Measurements from ENCODE around the gene SLC11A1. TPM values are rescaled to one million over a fixed set of nuclear protein-coding genes. Genes with fewer than 3 reads are reported as not detected.

SLC11A1 gene
- total RNA-seq, 1 donor from 2014 or later = 0.34 TPM

DNA sequence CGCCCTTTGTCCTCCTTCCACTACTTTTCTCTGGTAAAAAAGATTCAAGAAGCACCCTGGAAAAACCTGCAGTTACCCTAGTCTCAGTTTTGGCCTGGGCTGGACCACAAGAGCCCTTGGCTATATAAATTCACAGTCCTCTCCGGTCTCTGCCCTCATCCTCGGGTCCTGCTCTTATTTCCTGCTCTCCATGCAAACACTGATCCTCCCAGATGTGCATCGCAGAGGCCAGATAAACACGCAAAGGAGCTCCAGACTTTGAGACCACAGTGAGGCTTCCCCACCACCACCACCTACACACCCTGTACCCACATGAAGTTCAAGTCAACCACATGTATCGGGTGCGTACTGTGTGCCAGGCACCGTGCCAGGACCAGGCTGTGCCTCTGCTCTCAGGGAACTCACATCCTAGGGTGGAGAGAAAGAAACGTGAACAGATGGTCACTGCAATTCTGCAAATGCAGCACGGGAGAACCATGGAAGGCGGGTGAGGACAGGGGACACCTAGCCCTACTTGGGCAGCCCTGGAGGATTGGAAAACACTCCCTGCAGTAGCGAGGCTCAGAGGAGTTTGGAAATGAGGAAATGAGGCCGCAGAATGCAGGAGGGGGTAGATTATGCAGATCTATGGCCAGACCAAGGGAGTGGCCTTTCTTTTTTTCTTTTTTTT lies 25.0 kb downstream of the SLC11A1 start:
- TF ChIP-seq, protein P1, sequence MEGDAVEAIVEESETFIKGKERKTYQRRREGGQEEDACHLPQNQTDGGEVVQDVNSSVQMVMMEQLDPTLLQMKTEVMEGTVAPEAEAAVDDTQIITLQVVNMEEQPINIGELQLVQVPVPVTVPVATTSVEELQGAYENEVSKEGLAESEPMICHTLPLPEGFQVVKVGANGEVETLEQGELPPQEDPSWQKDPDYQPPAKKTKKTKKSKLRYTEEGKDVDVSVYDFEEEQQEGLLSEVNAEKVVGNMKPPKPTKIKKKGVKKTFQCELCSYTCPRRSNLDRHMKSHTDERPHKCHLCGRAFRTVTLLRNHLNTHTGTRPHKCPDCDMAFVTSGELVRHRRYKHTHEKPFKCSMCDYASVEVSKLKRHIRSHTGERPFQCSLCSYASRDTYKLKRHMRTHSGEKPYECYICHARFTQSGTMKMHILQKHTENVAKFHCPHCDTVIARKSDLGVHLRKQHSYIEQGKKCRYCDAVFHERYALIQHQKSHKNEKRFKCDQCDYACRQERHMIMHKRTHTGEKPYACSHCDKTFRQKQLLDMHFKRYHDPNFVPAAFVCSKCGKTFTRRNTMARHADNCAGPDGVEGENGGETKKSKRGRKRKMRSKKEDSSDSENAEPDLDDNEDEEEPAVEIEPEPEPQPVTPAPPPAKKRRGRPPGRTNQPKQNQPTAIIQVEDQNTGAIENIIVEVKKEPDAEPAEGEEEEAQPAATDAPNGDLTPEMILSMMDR (IDR thresholded peaks at IDR 0.05; ENCODE audit: unreplicated experiment) = no peak
- Mint-ChIP-seq H3K27ac (peak overlapping the region; percentile 92), H3K9me3 (ENCODE audit: low read depth) (no peaks in the 10 kb centered on the region), H3K27me3 (no peaks in the 10 kb centered on the region), H3K36me3 (ENCODE audit: insufficient read depth) (peaks cover 3% of the 10 kb centered on the region), H3K4me3 (ENCODE audit: low read depth) (peak overlapping the region; percentile 75), H3K4me1 (ENCODE audit: low read depth) (peaks cover 13% of the 10 kb centered on the region)
- no peak for DNase-seq (ENCODE audit: low spot score, unreplicated experiment)

DNA sequence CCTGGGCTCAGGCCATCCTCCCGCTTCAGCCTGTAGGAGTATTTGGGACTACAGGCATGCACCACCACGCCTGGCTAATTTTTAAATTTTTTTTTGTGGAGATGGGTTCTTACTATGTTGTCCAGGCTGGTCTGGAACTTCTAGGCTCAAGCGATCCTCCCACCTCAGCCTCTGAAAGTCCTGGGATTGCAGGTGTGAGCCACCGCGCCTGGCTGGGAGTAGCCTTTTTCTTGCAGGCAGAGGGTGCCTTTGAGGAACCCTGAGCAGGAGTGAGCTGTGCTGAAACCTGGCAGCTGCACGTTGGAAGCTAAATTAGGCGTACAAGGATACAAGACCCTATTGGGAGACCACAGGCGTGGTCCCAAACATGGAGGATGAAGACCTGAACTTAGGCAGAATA lies 25.6 kb downstream of the SLC11A1 start:
- H3K4me3 Mint-ChIP-seq (ENCODE audit: low read depth) = no peak overlapping the region
- DNase-seq (ENCODE audit: low spot score, unreplicated experiment) = no peak
- H3K9me3 Mint-ChIP-seq (ENCODE audit: low read depth) = no peaks in the 10 kb centered on the region
- no peaks in the 10 kb centered on the region for H3K27me3 Mint-ChIP-seq
- H3K27ac Mint-ChIP-seq = no peak overlapping the region
- peaks cover 3% of the 10 kb centered on the region for H3K36me3 Mint-ChIP-seq (ENCODE audit: insufficient read depth)
- H3K4me1 Mint-ChIP-seq (ENCODE audit: low read depth) = peaks cover 13% of the 10 kb centered on the region
- TF ChIP-seq, protein P1 (IDR thresholded peaks at IDR 0.05; ENCODE audit: unreplicated experiment) = no peak

DNA sequence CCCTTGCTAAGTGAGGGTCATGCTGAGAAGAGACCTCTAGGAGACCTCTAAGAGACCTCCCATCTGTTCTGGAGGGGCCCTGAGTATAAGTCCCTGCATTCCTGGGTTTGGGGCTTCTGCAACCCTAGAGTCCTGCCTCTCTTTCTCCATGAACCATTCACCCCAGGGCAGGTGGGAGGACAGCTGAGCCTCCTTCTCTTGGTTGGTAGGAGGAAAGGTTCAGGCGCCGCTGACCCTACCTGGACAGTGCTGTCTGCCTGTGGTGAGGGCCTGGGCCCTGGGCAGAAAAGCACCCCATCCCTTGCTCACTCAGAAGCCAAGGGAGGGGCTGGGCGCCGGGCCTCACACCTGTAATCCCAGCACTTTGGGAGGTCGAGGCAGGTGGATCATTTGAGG lies 36.2 kb downstream of the SLC11A1 start:
- TF ChIP-seq, protein P1 (IDR thresholded peaks at IDR 0.05; ENCODE audit: unreplicated experiment) = no peak
- H3K9me3 Mint-ChIP-seq (ENCODE audit: low read depth) = no peaks in the 10 kb centered on the region

DNA sequence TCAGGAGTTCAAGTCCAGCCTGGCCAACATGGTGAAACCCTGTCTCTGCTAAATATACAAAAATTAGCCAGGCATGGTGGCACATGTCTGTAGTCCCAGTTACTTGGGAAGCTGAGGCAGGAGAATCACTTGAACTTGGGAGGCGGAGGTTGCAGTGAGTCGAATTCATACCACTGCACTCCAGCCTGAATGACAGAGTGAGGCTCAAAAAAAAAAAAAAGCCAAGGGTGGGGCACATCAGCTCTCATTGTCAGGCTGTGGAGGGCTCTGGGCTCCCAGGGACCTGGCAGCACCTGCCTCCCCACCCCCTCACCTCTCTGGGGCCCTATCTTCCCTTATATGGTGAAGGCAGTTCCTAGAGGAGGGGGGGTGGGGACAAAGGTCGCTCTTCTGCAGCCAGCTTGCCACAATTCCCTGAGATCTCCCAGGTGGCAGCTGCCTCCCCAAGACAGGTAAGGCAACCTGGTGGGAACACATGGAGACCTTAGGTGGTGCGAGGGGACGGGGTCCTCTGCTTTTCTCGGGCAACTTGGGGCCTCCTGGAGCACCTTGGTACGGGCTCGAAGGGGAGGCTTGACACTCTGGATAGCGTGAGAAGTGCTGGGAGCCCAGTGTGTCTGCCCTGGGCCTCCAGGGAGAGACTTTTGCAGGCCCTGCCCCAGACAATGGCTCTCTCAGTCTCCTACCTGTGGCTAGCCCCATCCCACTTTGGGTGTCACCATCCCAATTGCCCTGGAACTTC lies 36.8 kb downstream of the SLC11A1 start, which contains the start of gene VIL1:
VIL1 (plus strand) TSS at position 407 of the 742 bp plus-strand sequence. CDS start 4,656 bp downstream, outside the sequence.
- Mint-ChIP-seq H3K27me3 (no peaks in the 10 kb centered on the region), H3K9me3 (ENCODE audit: low read depth) (no peaks in the 10 kb centered on the region), H3K36me3 (ENCODE audit: insufficient read depth) (no peaks in the 10 kb centered on the region), H3K27ac (peak within 1 kb of the TSS; percentile 94), H3K4me3 (ENCODE audit: low read depth) (peak within 1 kb of the TSS; percentile 75), H3K4me1 (ENCODE audit: low read depth) (peaks cover 36% of the 10 kb centered on the region)
- DNase-seq (ENCODE audit: low spot score, unreplicated experiment) = peak; percentile 45
- TF ChIP-seq, protein P1 (IDR thresholded peaks at IDR 0.05; ENCODE audit: unreplicated experiment) = no peak

More for the DNA sequence above, 36.2 kb downstream of the SLC11A1 start:
- Mint-ChIP-seq H3K27ac (peak overlapping the region; percentile 94), H3K4me1 (ENCODE audit: low read depth) (peaks cover 34% of the 10 kb centered on the region), H3K27me3 (no peaks in the 10 kb centered on the region), H3K36me3 (ENCODE audit: insufficient read depth) (no peaks in the 10 kb centered on the region), H3K4me3 (ENCODE audit: low read depth) (peak overlapping the region; percentile 75)
- no peak for DNase-seq (ENCODE audit: low spot score, unreplicated experiment)

DNA sequence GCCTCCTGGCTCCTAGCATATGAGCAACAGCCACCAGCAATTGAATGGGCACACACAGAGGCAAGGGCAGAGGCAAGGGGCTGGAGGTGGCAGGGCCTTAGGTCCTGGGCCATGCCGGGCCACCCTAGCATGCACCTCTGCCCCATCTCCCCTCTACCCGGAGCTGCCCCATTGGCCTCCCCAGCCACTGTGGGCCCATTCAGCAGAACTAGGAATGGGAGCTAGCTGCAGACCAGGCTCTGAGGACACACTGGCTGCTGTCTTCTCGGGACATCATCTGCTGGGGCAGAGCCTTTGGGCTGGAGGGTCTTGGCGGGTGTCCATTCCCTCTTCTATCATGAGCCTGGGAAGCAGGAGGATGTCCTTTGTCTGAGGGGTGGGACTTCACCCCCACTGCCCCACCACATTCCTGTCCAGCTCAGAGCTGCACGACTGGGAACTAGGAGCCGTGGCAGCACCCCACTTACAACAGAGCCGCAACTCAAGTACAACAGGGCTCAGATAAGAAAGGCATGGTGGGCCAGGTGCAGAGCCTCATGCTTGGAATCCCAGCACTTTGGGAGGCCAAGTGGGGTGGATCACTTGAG lies 37.6 kb downstream of the SLC11A1 start:
- Mint-ChIP-seq H3K27me3 (no peaks in the 10 kb centered on the region), H3K36me3 (ENCODE audit: insufficient read depth) (peaks cover 3% of the 10 kb centered on the region), H3K27ac (peak overlapping the region; percentile 94), H3K4me3 (ENCODE audit: low read depth) (peak overlapping the region; percentile 75), H3K9me3 (ENCODE audit: low read depth) (no peaks in the 10 kb centered on the region), H3K4me1 (ENCODE audit: low read depth) (peaks cover 37% of the 10 kb centered on the region)
- DNase-seq (ENCODE audit: low spot score, unreplicated experiment) = no peak
- TF ChIP-seq, protein P1 (IDR thresholded peaks at IDR 0.05; ENCODE audit: unreplicated experiment) = no peak

Measured in progenitor cell of endocrine pancreas (in vitro differentiated cells).